Ovary (tissue), 9 donors: Measurements from ENCODE around the gene COX7C. TPM values are rescaled to one million over a fixed set of nuclear protein-coding genes. Genes with fewer than 3 reads are reported as not detected.

Experiments used
- DNase-seq, 5 donors: peaks; one replicate each; pipeline ENCODE4 v3.0.0-alpha.2; 2019 to 2020
- H3K27ac ChIP-seq, 2 donors: fragments of 200-600 bp; one replicate each; pipeline versions ENCODE4 v1.5.1 to v1.8.0; 2019 to 2022
- H3K27me3 ChIP-seq: fragments of 200-600 bp; one replicate; pipeline ENCODE4 v1.8.0; 2022
- H3K36me3 ChIP-seq: fragments of 200-600 bp; sonication (generic); one replicate; pipeline ENCODE4 v1.5.1; 2019
- H3K4me1 ChIP-seq: one replicate; pipeline ENCODE4 v1.8.1; 2013; ENCODE audit warnings: mild to moderate bottlenecking, moderate library complexity; ENCODE audit not compliant: insufficient read depth
- H3K4me3 ChIP-seq: fragments of 200-600 bp; sonication (generic); one replicate; pipeline ENCODE4 v1.5.1; 2017
- H3K9me3 ChIP-seq, 2 donors: fragments of 200-600 bp in 1 of 2; sonication (generic) in 1 of 2; one replicate each; pipeline versions ENCODE4 v1.5.1 to v1.8.1; 2013 to 2019; ENCODE audit warnings: mild to moderate bottlenecking in 1 of 2, moderate library complexity in 1 of 2
- EP300 ChIP-seq: sonication (generic); formaldehyde crosslinking; IDR thresholded peaks from one replicate; pipeline ENCODE4 v1.6.1; 2017; ENCODE audit warnings: antibody characterized with exemption
- POLR2A ChIP-seq: fragments of 450-650 bp; IDR thresholded peaks from one replicate; pipeline ENCODE4 v1.6.1; 2017; ENCODE audit warnings: antibody characterized with exemption, mild to moderate bottlenecking, moderate library complexity
- WGBS, 3 donors: extraction: QIAGEN DNeasy Blood & Tissue Kit in 1 of 3; methylation state at CpG; one replicate each; pipeline versions ENCODE4 v1.1.5 to v1.1.7; 2013 to 2017; 5-methylcytosine and 5-hydroxymethylcytosine counted together
- intact Hi-C, 4 donors: fragments of 100-400 bp; cut with DNase I; formaldehyde crosslinking; loops; one replicate each; pipeline versions ENCODE4 v1.11.0 to v1.15.1; 2022 to 2023
- polyA plus RNA-seq, 2 donors: library from polyadenylated mRNA; stranded (reverse); fragments of 200-250 nt in 1 of 2; fragments of 350-450 nt in 1 of 2; fragmentation: Illumina TruSeq in 1 of 2; extraction: RNeasy Lipid Tissue Mini Kit (QIAGEN cat#74804) in 1 of 2; gene quantifications; one replicate each; pipeline ENCODE4 v1.2.3, GENCODE V29; 2013 to 2014
- total RNA-seq, 7 donors: library from RNA; depleted of rRNA in 2 of 7; stranded (reverse); fragments of >200 nt in 2 of 7; fragmentation: NEBNext Ultra II Directional in 3 of 7; extraction: Animal tissue kit (Norgen Biotek cat#: 25700) in 3 of 7; gene quantifications; one replicate each; pipeline versions ENCODE4 v1.1.0 to v1.2.4, GENCODE V29; 2016 to 2023
- TF ChIP-seq, protein P1 (sequence below), 3 donors: fragments of 450-650 bp in 2 of 3; fragments of 200-600 bp in 1 of 3; IDR thresholded peaks; one replicate each; pipeline versions ENCODE4 v1.5.1 to v1.8.0; 2016 to 2022; ENCODE audit warnings: antibody characterized with exemption in 3 of 3, mild to moderate bottlenecking in 1 of 3
- donor health status: DM: no; HTN: no; CAD: no; lungs with moderate emphysema.
- donor health status: DM: no; HTN: no; CAD: no.
- donor health status: Bipolar disorder and iron deficiency.
- donor health status: DM: yes; HTN: yes; CAD: no.
- donor health status: DM: no; HTN: no; CAD: no.
- donor health status: DM: yes; HTN: yes; CAD: no.

The COX7C gene
- total and polyA plus RNA-seq, 9 donors: 366 to 925 (median 646) TPM

DNA sequence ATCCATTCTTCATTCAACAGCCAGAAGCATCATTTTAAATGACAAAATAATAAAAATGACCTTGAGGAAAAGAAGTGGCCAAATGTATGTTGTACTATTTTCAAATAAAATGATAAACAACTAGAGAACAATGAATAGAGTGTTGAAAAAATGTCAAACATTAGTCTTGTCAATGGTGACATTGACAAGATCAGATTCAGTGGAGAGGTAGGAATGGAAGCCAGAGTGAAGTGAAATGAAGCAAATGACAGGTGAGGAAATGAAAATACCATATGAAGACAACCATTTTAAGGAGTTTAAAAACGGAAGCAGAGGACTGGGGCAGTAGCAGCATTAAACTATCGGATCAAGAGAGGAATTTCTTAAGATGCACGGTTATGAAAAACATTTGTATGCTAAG lies 38.2 kb upstream of the COX7C start:
- Histone ChIP-seq H3K9me3 (no peaks in the 10 kb centered on the region), H3K4me3 (no peak overlapping the region), H3K36me3 (no peaks in the 10 kb centered on the region), H3K27me3 (no peaks in the 10 kb centered on the region), H3K4me1 (no peaks in the 10 kb centered on the region), H3K27ac (no peak overlapping the region)
- intact Hi-C loops: no loop called here
- WGBS, 3 donors: 86 to 89% (median 88%) methylated on average over 3 of the region's 3 CpGs
- no peak for DNase-seq
- TF ChIP-seq, protein P1, sequence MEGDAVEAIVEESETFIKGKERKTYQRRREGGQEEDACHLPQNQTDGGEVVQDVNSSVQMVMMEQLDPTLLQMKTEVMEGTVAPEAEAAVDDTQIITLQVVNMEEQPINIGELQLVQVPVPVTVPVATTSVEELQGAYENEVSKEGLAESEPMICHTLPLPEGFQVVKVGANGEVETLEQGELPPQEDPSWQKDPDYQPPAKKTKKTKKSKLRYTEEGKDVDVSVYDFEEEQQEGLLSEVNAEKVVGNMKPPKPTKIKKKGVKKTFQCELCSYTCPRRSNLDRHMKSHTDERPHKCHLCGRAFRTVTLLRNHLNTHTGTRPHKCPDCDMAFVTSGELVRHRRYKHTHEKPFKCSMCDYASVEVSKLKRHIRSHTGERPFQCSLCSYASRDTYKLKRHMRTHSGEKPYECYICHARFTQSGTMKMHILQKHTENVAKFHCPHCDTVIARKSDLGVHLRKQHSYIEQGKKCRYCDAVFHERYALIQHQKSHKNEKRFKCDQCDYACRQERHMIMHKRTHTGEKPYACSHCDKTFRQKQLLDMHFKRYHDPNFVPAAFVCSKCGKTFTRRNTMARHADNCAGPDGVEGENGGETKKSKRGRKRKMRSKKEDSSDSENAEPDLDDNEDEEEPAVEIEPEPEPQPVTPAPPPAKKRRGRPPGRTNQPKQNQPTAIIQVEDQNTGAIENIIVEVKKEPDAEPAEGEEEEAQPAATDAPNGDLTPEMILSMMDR (IDR thresholded peaks at IDR 0.05): no peak
- TF ChIP-seq EP300 (no peak), POLR2A (no peak)

DNA sequence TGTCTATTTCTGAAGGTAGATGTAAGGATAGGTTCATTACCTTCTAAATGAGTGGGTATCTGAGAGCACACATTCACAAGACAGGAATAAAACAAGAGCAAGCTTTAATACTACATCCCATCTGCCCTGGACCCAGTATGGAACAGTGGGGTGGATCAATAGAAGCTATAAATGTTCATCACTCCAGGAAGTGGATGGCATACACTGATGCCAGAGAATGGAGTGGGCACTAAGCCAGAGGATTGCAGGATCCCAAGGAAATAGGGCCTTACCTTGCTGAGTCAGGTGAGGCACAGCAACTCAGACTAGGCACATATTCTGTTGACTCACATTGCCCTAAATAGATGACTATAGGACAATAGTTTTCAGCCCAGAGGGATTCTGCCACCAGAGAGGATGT lies 21.3 kb upstream of the COX7C start:
- Histone ChIP-seq H3K27ac (no peak overlapping the region), H3K27me3 (no peaks in the 10 kb centered on the region), H3K9me3 (no peaks in the 10 kb centered on the region), H3K4me3 (no peak overlapping the region), H3K36me3 (no peaks in the 10 kb centered on the region), H3K4me1 (no peaks in the 10 kb centered on the region)
- DNase-seq: no peak
- intact Hi-C loops: no loop called here
- TF ChIP-seq, protein P1 (IDR thresholded peaks at IDR 0.05): no peak
- TF ChIP-seq EP300 (no peak), POLR2A (no peak)

DNA sequence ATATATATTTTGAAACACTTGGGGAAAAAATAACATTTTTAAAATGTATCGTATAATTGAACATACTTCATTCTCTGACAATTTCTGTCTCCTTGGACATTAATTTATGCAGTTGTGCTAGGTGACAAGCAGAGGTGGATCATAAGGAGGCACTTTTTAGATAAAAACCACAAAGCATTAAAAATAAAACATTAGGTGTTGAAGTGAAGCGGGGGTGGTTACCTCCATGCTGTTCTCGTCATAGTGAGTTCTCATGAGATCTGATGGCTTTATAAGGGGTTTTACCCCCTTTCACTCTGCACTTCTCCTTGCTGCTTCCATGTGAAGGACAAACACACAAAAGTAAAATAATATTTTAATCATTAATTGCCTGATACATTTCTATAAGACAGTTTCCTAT lies 11.9 kb upstream of the COX7C start:
- H3K36me3 ChIP-seq: no peaks in the 10 kb centered on the region
- TF ChIP-seq, protein P1 (IDR thresholded peaks at IDR 0.05): no peak
- no peak for TF ChIP-seq EP300
- TF ChIP-seq POLR2A: no peak

DNA sequence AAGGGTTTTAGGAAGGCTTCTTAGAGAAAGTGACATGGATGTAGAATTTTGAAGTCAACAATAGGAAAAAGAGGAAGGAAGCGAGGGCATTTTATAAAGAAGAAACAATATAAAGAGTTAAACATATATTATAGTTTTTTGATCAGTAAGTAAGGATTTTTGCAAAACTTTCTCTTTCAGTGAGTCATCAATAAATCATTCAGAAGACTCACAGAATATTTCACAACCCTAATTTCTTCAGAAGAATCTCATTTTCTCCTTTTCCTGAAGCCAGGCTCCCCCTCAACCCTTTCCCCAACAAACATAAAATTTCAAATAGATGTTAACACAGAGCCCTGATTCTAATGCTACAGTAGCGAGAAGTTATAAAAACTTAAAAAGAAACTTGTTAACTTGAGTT lies 4.3 kb upstream of the COX7C start:
- TF ChIP-seq POLR2A (no peak), EP300 (no peak)
- H3K9me3 ChIP-seq: no peaks in the 10 kb centered on the region
- intact Hi-C loops: no loop called here
- H3K4me1 ChIP-seq: no peaks in the 10 kb centered on the region
- H3K27ac ChIP-seq: no peak overlapping the region
- DNase-seq: no peak
- H3K27me3 ChIP-seq: no peaks in the 10 kb centered on the region
- no peaks in the 10 kb centered on the region for H3K36me3 ChIP-seq
- H3K4me3 ChIP-seq: no peak overlapping the region
- WGBS, 3 donors: 87 to 95% (median 88%) methylated on average over 2 of the region's 2 CpGs

More for the DNA sequence above, 11.9 kb upstream of the COX7C start:
- 88 to 93% (median 88%) methylated on average over 3 of the region's 3 CpGs for WGBS, 3 donors
- no peak for DNase-seq
- Histone ChIP-seq H3K27me3 (no peaks in the 10 kb centered on the region), H3K27ac (no peak overlapping the region), H3K9me3 (no peaks in the 10 kb centered on the region), H3K4me3 (no peak overlapping the region), H3K4me1 (no peaks in the 10 kb centered on the region)
- intact Hi-C loops: no loop called here

DNA sequence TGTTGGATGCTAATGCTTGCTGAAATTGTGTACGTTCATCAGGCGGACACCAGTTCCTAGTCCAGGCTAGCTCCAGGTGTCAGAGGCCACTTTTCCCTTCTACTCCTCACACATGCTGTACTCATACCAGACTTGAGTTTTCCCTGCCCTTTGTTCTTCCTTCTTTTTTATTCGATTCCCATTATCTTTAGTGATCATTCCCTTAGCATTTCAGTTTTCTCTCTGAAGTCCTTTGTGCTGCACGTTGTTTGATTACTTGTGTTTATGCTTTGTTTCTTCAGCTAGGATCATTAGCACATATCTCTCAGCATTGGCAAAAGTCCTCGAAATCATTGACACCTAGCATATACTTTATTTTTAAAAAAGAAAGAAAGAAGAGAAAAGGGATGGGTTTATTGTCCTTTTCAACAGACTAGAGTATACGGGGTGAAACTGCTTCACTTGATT lies 409 bp upstream of the COX7C start:
- intact Hi-C loops: no loop called here
- Histone ChIP-seq H3K27ac (no peak overlapping the region), H3K9me3 (no peaks in the 10 kb centered on the region), H3K4me1 (no peaks in the 10 kb centered on the region), H3K4me3 (no peak overlapping the region), H3K27me3 (no peaks in the 10 kb centered on the region), H3K36me3 (no peaks in the 10 kb centered on the region)
- DNase-seq: no peak
- TF ChIP-seq, protein P1 (IDR thresholded peaks at IDR 0.05): no peak
- no peak for TF ChIP-seq POLR2A
- no peak for TF ChIP-seq EP300
- 62 to 68% (median 64%) methylated on average over 6 of the region's 6 CpGs for WGBS, 3 donors
